Fibroblast of skin of left biceps (primary cell): ENCODE data around the gene SLC25A14.
"Not testable (repeated sequence)": the region's sequence is repeated elsewhere in the genome, so short reads cannot be mapped to it uniquely, and the experiment has no call there.

Experiments used
- DNase-seq, 2 experiments: peaks; one replicate each; pipeline ENCODE4 v3.0.0-alpha.2; 2013; ENCODE audit warnings: low read depth in 2 of 2

Gene SLC25A14

DNA sequence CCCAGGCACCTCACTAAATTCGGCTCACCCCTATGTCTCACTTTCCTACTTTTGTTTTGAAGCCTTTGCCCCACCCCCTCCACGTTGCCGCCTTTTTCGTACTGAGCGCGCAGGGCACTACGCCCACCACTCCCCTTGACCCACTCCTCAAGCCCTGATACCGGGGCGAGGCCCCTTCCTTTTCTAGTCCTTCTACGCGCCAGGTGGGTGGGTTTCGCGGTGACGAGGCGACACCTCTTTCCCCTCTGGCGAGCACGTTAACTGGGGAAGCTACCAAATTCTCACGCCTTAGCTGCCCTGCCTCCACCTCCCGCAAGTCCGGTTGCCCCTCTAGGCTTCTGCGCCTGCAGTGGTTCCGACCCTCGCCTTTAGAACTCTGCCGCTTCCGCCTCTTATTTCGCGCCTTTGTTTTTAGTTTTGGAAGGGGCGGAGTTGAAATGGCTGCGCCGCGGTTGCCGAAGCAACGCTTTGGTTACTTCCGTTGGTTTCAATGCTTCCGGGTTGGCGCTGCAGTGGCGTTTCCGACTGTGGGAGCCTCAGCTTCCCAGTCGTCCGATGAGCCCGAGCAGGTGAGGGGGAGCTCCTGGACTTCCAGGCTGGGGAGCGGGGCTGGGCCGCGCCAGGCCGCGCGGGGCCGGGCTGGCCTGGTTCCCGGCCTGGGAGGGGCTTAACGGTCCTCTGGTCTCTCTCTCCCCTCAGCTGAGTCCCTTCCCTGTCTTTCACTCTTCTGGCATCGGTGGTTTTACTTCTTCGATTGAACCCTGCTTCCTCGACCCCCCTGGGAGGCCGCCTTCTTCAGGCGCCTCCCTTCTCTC is at the start of gene SLC25A14:
Gene SLC25A14 (plus strand): TSS at position 512 of the 815 bp plus-strand sequence. CDS start 360 bp downstream, outside the sequence.
- DNase-seq, result peak; percentile 13 to 24

DNA sequence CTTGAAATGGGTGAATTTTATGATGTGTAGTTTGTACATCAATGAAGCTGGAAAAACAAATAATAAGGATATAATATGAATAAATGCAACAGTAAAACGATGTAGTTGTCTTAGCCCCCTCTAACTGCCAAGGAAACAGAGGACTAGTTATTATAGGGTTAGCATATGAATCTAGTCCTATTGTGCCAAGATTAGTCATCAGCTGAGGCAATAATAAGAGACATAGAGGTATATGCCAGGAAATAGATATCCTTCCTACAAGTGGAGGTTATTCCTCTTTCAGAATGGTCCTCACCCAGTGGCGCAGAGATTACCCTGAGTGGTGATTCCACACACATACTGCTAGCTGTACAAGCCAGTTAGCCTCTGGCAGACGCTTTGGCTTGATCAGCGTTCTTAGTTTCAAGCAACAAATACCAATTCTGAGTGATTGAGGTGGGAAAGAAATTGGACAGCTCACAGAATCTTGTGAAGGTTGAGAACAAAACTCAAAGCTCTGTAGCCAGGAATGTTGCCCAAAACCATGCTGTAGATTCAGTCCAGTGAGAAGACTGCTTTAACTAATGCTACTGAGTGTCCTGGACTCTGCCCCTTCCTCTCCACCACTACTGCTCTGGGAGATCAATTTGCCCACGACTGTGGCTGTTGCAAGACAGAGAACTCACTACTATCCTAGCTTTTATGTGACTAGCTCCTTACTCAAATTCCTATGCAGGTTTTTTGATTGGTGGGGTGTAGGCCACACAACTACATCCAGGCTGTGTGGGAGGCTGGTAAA is 44.0 kb upstream of the SLC25A14 start:
- no peak for DNase-seq

DNA sequence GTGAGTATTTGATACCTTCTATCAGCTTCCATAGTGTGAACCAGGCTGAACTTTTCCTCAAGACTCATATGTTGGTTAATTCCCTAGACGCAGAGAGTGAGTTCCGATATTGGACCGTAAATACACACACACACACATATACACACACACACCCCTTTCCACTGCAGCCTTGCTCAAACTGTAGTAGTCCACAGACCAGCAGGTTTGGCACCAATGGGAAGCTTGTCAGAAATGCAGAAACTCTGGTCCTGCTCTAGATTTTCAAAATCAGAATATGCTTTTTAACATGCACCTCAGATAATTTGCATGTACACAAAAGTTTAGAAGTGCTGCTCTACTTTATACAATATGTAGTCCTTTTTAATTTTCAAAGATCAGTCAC is 43.4 kb upstream of the SLC25A14 start:
- DNase-seq, result no peak

- DNase-seq, result no peak
These were observed 43.0 kb upstream of the SLC25A14 start for GRCh38 chrX:130296743-130297142.

GRCh38 chrX:130299279-130300009 is 40.3 kb upstream of the SLC25A14 start:
- DNase-seq, result no peak

DNA sequence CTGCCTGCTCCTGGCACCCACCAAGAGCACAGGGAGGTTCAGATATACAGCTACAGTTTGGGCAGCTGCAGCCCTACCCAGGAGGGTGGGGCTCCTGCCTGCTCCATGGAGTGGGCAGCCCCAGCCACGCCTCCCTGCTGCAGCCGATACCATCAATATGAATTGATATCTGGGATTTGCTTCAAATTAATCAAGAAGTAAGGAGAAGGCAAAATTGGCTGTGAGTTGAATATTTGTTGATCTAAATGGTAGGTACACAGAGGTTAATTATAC is 39.8 kb upstream of the SLC25A14 start:
- DNase-seq, result no peak

DNA sequence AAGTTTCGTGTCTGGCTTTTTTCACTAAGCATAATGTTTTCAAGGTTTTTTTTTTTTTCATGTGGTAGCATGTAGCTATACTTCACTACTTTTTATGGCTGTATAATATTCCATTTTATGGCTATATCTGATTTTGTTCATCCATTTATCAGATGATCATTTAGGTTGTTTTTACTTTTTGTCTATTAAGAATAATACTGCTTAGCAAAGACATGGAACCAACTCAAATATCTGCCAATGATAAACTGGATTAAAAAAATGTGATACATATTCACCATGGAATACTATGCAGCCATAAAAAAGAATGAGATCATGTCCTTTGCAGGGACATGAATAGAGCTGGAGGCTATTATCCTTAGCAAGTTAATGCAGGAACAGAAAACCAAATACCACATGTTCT is 38.3 kb upstream of the SLC25A14 start:
- DNase-seq, result no peak

DNA sequence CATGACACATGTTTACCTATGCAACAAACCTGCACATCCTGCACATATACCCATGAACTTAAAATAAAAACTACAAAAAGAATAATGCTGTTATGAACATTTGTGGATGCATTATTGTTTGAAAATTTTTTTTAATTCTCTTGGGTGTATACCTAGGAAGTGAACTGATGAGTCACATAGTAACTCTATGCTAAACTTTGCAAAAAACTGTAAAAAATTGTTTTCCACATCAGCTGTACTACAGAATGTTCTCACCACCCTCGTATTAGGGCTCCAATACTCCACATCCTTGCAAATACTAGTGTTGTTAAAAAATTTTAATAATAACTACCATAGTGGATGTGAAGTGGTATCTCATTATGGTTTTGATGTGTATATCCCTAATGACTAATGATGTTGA is 37.7 kb upstream of the SLC25A14 start:
- no peak for DNase-seq

DNA sequence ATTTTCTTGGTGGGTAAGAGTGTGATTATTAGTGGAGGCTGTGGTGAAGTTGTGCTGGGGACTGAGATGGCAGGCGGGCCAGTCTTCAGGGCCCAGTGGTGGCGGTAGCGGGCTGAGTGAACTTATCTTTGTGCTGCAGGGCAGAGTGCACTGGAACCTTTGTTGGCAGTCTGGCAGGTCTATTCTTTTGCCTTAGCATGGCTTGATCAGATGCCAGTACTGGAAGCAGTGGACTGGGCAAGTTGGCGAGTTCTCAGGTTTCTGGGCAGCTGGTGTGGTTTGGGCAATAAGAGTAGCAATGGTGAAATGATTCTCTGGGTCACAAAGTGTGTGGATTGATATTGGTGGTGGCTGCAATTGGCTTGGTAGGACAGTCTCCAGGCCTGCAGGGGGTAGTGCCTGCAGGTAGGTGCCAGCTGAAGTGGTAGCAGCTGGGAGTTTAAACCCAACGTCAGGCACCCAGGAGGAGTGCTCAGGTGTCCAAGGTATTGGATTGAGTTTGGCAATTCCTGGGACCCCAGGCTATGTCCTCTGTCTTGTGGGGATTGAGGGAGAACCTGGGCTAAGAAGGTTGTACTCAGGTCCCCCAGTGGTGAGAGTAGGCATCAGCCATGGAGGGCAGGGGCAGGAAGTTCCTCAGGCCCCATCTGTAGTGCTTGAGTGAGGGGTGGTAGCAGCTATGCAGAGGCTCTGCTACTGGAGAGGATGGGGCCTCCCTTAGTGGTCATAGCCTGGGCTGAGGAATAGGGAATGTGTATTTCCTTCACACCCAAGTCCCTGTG is 34.9 kb upstream of the SLC25A14 start:
- DNase-seq, result no peak

GRCh38 chrX:130319886-130320285 is 19.8 kb upstream of the SLC25A14 start:
- DNase-seq, result not testable (repeated sequence)

DNA sequence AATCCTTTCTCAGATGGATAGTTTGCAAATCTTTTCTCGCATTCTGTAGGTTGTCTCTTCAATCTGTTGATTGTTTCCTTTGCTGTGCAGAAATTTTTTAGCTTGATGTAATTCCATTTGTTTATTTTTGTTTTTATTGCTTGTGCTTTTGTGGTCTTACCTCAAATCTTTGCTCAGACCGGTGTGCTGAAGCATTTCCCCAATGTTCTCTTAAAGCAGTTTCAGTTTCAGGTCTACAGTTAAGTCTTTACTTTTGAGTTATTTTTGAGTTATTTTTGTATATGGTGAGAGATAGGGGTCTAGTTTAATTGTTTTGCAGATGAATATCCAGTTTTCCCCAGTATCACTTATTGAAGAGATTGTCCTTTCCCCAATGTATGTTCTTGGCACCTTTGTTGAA is 18.2 kb upstream of the SLC25A14 start:
- no peak for DNase-seq

DNA sequence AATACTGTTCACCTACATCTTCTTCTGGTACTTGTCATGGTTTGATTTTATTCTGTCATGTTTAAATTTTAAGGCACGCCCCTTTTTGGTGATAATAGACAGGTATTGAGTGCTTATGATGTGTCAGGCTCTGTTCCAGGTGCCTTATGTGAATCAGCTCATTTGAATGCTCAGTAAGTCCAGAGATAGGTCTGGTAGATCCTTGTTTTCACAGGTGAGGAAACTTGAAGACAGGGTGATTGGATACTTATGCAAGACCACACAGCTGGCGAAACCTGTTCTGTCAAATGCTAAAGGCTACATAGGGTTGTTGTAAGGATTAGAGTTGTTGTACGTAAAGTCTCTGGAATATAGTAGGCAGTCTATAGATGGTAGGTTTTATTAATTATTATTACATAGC is 9.6 kb upstream of the SLC25A14 start:
- DNase-seq, result no peak

DNA sequence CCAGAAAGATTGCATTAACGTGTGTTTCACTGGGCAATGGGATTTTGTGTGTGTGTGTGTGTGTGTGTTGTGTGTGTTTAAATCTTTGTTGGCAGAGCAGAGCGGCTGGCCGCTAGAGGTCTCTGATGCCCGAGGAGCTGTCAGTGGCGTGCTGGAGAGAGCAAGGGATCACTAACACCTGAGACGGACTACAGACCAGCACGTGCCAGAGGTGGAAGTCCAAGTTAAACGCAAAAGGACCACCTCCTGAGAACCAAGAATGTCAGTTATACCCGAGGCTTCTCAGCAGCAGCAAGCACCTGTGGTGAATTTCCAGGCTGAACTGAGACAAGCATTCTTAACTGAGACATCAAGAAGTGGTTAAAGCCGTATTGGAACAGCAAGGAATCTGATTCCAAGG is 9.0 kb upstream of the SLC25A14 start:
- peak in 1 of 2 experiments; percentile 3 for DNase-seq

GRCh38 chrX:130336531-130336930 is 3.2 kb upstream of the SLC25A14 start:
- DNase-seq, result no peak

DNA sequence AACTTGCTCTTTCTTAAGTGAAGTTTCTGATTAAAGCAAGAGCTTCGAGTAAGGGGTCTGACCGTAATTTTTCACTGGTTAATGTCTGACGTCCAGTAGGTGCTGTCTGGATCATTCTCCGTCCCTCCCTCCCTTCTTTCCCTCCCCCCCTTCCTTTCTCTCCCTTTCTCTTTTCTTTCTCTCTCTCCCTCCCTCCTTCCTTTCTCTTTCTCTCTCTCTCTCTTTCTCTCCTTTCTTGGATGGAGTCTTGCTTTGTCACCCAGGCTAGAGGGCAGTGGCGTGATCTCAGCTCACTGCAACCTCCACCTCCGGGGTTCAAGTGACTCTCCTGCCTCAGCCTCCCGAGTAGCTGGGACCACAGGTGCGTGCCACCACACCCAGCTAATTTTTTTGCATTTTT is 850 bp upstream of the SLC25A14 start:
- not testable (repeated sequence) for DNase-seq

DNA sequence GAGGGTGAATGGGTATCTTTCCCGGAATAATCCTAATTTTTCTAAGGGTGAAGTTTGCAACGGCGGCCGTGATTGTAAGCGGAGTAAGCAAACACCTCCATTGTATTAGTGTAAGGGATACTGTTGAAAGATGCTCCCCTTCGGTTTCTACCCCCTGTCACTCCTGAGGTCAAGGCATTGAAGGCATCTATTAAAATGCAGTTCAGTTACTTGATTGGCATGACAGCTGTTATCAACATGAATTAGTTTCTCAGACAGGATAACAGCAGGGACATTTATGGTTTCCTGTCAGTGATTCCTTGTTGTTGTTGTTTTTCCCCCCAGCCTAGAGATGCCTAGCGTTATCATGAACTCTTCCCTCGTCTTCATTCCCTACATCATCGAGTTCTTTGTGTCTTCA is 552 bp downstream of the SLC25A14 start:
- DNase-seq, result no peak

DNA sequence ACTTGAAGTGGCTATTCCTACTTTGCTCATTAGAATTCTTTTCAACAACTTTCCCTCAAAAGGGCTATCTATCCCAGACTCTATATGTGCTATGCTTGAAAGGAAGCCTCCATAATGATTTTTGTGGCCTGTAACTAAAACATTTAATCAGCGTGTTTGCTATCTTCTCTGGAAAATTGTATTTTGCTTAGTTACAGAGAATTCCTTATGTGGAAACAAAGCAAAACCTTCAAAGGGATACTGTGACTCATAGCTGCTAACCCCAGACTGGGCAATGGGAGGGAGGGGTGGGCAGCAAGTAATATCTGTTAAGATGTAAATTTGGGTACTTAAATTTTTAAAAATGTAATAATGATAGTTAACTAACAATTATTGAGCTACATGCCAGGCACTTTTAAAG is 3.7 kb downstream of the SLC25A14 start:
- DNase-seq, result no peak

- peak; percentile 42 to 47 for DNase-seq
These were observed 7.6 kb downstream of the SLC25A14 start for GRCh38 chrX:130347321-130347720.

DNA sequence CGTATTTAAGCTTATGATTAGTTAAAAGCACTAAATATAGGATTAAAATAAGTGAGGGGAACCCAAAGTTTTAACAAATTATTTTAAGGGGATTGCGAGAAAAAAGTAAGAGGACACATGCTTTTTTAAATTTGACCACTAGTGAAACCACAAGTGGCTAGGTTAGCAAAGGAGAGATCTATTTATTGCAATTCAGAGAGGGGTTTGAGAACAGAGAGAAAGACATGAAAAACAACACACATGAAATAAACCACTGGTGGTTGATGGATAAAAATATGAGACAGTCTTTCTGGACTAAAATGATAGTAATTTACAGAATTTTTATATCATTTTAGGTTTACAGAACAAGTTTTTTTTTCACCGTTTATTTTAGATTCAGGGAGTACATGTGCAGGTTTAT is 11.8 kb downstream of the SLC25A14 start:
- no peak for DNase-seq

- DNase-seq, result not testable (repeated sequence)
These were observed 12.3 kb downstream of the SLC25A14 start for GRCh38 chrX:130352050-130352449.

DNA sequence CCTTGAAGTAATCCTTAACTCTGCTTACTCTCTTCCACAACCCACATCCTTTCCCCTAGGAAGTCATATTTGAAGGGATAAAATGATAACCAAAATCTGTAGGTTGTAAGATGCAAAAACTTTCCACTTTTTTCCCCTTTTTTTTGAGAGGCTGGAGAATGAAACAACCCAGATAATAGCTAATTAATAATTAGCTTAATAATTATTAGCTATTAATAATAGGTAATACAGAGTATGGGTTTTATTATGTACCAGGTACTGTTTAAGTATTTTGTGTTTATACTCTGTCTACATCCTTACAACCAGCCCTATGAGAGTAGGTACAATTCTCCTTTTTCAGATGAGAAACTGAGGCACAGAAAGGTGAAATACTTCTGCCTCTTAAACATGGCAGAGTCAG is 36.4 kb downstream of the SLC25A14 start:
- DNase-seq, result no peak
